Renal pelvis (tissue), 4 donors: ENCODE data around the gene ATM. TPM values are rescaled to one million over a fixed set of nuclear protein-coding genes. Genes with fewer than 3 reads are reported as not detected.

ENCODE experiments used
- DNase-seq: peaks from one replicate; pipeline ENCODE4 v3.0.0-alpha.2; 2013
- polyA plus RNA-seq, 3 donors: library from polyadenylated mRNA; unstranded; fragments of 120-200 nt; gene quantifications; one replicate each; pipeline ENCODE4 v1.2.1, GENCODE V29; 2013; ENCODE audit not compliant: insufficient read length in 3 of 3

The ATM gene
- polyA plus RNA-seq, 3 donors = 56.3 to 100 (median 76.2) TPM

GRCh38 chr11:108218912-108219783 is 3.7 kb upstream of the ATM start:
- DNase-seq = no peak

- DNase-seq = no peak
Observed at GRCh38 chr11:108220721-108221336, 2.0 kb upstream of the ATM start.

GRCh38 chr11:108221371-108221770 is 1.5 kb upstream of the ATM start:
- DNase-seq = no peak

- DNase-seq = no peak
Observed at GRCh38 chr11:108221911-108222573, 825 bp upstream of the ATM start.

- no peak for DNase-seq
Observed at GRCh38 chr11:108223348-108224149, 682 bp downstream of the ATM start.

GRCh38 chr11:108224366-108224765 is 1.5 kb downstream of the ATM start:
- no peak for DNase-seq

- DNase-seq = no peak
Observed at GRCh38 chr11:108224911-108225786, 2.3 kb downstream of the ATM start.

GRCh38 chr11:108226036-108226435 is 3.2 kb downstream of the ATM start:
- no peak for DNase-seq

- DNase-seq = no peak
Observed at GRCh38 chr11:108228251-108228650, 5.4 kb downstream of the ATM start.

- no peak for DNase-seq
Observed at GRCh38 chr11:108233277-108233945, 10.5 kb downstream of the ATM start.

- no peak for DNase-seq
Observed at GRCh38 chr11:108235192-108235591, 12.3 kb downstream of the ATM start.

GRCh38 chr11:108235633-108236032 is 12.8 kb downstream of the ATM start:
- no peak for DNase-seq

GRCh38 chr11:108237058-108237481 is 14.2 kb downstream of the ATM start:
- no peak for DNase-seq

- DNase-seq = no peak
Observed at GRCh38 chr11:108239076-108239475, 16.2 kb downstream of the ATM start.

- DNase-seq = no peak
Observed at GRCh38 chr11:108241330-108242037, 18.6 kb downstream of the ATM start.

GRCh38 chr11:108242422-108242821 is 19.6 kb downstream of the ATM start:
- DNase-seq = no peak

GRCh38 chr11:108246308-108246707 is 23.4 kb downstream of the ATM start:
- DNase-seq = no peak

GRCh38 chr11:108246885-108247284 is 24.0 kb downstream of the ATM start:
- DNase-seq = no peak

- DNase-seq = no peak
Observed at GRCh38 chr11:108253176-108253575, 30.3 kb downstream of the ATM start.

GRCh38 chr11:108269583-108269982 is 46.7 kb downstream of the ATM start:
- no peak for DNase-seq
